Measurements from ENCODE around the gene ALG11. TPM values are rescaled to one million over a fixed set of nuclear protein-coding genes. Genes with fewer than 3 reads are reported as not detected.

The ALG11 gene
- total RNA-seq, 4 donors from 2014 or later, result 9.0 to 30.6 (median 28.8) TPM

DNA sequence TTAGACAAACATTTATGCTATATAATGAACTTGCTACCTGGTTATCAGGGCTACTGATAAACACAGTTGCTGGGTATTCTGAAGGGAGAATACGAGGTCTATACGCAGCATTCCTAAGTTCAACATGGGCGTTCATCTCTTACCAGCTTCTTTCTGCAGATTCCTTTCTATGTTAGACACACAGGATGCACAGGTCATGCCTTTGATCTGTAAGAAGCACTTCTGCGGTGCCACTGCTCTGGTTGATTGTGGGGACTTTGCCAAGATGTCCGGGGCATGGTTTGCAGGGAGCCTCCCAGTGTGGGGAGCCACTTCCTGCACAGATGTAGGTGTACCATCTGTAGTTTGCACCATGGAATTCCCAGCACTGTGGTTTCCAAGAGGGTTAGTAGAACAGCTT lies 41.8 kb upstream of the ALG11 start:
- no peak for DNase-seq
- in situ Hi-C loops (cut with MboI; ENCODE audit: low pct_ligation_motif_present in 1 of 4, low pct_unique_long_range_greater_than_20kb in 1 of 4, low sequenced_read_pairs in 3 of 4), result no loop called here
- H3K9me3 ChIP-seq, result no peaks in the 10 kb centered on the region
- H3K27ac ChIP-seq, result no peak overlapping the region
- WGBS, 2 donors (ENCODE audit: low coverage in 1 of 2), result 45 to 61% methylated on average over 2 to 5 of the region's 5 CpGs
- intact Hi-C loops (cut with DNase I; ENCODE audit: low total_unique reads), result no loop called here
- H3K4me3 ChIP-seq, result no peak overlapping the region
- H3K36me3 ChIP-seq, result peaks cover 0 to 7% (median 0%) of the 10 kb centered on the region in 4 donors
- TF ChIP-seq, protein P1, sequence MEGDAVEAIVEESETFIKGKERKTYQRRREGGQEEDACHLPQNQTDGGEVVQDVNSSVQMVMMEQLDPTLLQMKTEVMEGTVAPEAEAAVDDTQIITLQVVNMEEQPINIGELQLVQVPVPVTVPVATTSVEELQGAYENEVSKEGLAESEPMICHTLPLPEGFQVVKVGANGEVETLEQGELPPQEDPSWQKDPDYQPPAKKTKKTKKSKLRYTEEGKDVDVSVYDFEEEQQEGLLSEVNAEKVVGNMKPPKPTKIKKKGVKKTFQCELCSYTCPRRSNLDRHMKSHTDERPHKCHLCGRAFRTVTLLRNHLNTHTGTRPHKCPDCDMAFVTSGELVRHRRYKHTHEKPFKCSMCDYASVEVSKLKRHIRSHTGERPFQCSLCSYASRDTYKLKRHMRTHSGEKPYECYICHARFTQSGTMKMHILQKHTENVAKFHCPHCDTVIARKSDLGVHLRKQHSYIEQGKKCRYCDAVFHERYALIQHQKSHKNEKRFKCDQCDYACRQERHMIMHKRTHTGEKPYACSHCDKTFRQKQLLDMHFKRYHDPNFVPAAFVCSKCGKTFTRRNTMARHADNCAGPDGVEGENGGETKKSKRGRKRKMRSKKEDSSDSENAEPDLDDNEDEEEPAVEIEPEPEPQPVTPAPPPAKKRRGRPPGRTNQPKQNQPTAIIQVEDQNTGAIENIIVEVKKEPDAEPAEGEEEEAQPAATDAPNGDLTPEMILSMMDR (IDR thresholded peaks at IDR 0.05), result no peak
- TF ChIP-seq POLR2AphosphoS5 (IDR thresholded peaks at IDR 0.05) (no peak), EP300 (IDR thresholded peaks at IDR 0.05; ENCODE audit: low read depth) (no peak), POLR2A (IDR thresholded peaks at IDR 0.05) (no peak)
- H3K4me1 ChIP-seq, result no peaks in the 10 kb centered on the region
- H3K27me3 ChIP-seq, result no peaks in the 10 kb centered on the region

DNA sequence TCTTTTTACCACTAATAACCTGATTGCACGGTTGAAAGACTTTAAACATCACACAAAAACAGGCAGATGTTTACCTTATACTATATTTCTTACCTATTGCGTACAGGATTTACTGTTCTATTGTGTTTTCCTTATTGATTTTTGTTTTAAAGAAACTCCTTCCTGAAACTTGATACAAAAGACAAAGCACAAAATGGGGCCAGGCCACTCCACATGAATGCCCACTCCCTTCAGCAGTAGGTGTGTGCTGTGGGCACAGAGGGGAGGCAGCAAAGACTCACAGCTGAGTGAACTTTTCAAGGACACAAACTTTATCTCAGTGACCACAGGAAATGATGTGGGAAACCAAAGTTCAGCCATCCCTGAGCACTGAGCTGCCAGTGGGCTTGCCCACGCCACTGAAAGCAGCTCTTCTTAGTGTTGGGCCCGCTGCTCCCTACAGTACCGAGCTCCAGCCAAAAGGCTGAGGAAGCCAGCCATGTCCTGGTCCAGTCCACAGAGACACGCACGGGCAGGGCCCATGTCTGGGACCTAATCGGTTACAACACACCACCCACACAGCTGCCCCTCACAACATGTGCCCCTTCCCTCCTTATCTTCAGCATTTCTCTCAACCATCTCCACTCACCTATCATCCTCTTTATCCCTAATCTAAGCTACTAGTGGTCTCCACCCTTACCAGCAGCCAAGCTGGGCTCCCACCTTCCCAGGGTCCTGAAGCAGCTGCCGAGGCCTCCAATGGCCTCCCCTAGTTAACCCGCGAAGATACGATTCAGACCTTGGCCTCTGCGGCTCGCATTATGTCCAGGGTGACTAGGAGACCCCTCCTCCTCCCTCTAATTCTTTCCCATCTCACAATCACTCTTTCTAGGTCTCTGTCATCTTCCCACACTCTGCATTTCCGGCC lies 40.4 kb upstream of the ALG11 start:
- in situ Hi-C loops (cut with MboI; ENCODE audit: low pct_ligation_motif_present in 1 of 4, low pct_unique_long_range_greater_than_20kb in 1 of 4, low sequenced_read_pairs in 3 of 4) (no loop called here), intact Hi-C loops (cut with DNase I; ENCODE audit: low total_unique reads) (no loop called here)
- H3K4me3 ChIP-seq, result no peak overlapping the region
- H3K27ac ChIP-seq, result no peak overlapping the region
- DNase-seq, result no peak
- no peaks in the 10 kb centered on the region for H3K9me3 ChIP-seq
- 93 to 96% methylated on average over 8 to 15 of the region's 15 CpGs for WGBS, 2 donors (ENCODE audit: low coverage in 1 of 2)
- TF ChIP-seq EP300 (IDR thresholded peaks at IDR 0.05; ENCODE audit: low read depth), result no peak
- TF ChIP-seq, protein P1 (IDR thresholded peaks at IDR 0.05), result no peak
- TF ChIP-seq POLR2AphosphoS5 (IDR thresholded peaks at IDR 0.05), result no peak
- no peak for TF ChIP-seq POLR2A (IDR thresholded peaks at IDR 0.05)
- no peaks in the 10 kb centered on the region for H3K27me3 ChIP-seq
- H3K4me1 ChIP-seq, result no peaks in the 10 kb centered on the region
- peaks cover 0 to 7% (median 0%) of the 10 kb centered on the region in 4 donors for H3K36me3 ChIP-seq

DNA sequence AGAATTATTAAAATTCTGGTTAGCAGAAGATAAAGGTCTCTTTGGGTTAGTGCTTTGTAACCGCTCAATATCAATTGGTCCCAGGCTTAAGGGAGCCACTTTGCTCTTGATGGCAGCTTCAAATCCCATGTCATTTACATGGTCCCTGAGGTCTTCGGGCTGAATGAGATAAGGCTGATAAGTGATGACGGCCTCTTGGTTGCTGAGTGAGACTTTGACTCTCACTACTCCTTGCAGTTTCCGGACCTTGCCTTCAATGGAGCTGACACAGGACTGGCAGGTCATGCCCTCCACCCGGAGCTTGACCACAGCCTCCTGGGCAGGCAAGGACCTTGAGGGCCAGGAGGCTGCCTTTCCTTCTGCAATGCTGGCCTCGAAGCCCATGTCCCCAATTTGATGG lies 37.7 kb upstream of the ALG11 start:
- no peak for DNase-seq
- Histone ChIP-seq H3K9me3 (no peaks in the 10 kb centered on the region), H3K4me3 (no peak overlapping the region), H3K36me3 (peaks cover 0 to 3% (median 0%) of the 10 kb centered on the region in 4 donors), H3K27me3 (no peaks in the 10 kb centered on the region), H3K27ac (no peak overlapping the region), H3K4me1 (peaks cover 0 to 5% (median under 1%) of the 10 kb centered on the region in 4 donors)
- WGBS, 2 donors (ENCODE audit: low coverage in 1 of 2), result 91 to 100% methylated on average over 2 to 6 of the region's 6 CpGs
- in situ Hi-C loops (cut with MboI; ENCODE audit: low pct_ligation_motif_present in 1 of 4, low pct_unique_long_range_greater_than_20kb in 1 of 4, low sequenced_read_pairs in 3 of 4), result no loop called here
- intact Hi-C loops (cut with DNase I; ENCODE audit: low total_unique reads), result no loop called here
- TF ChIP-seq POLR2AphosphoS5 (IDR thresholded peaks at IDR 0.05), result no peak

DNA sequence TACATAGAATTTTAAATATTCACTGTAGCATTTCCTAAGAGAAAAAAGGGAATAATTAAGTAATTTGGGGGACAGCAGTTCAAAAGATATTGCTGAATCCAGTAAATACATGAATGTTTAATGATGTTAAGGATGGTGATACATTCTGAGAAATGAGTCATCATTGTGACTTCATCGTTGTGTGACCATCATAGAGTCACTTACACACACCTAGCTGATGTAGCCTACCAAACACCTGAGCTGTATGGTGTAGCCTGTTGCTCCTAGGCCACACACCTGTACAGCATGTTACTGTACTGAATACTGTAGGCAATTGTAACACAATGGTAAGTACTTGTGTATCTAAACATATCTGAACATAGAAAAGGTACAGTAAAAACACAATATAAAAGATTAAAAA lies 35.8 kb upstream of the ALG11 start:
- in situ Hi-C loops (cut with MboI; ENCODE audit: low pct_ligation_motif_present in 1 of 4, low pct_unique_long_range_greater_than_20kb in 1 of 4, low sequenced_read_pairs in 3 of 4), result no loop called here
- Histone ChIP-seq H3K27me3 (no peaks in the 10 kb centered on the region), H3K27ac (no peak overlapping the region), H3K4me3 (no peak overlapping the region), H3K9me3 (no peaks in the 10 kb centered on the region), H3K36me3 (no peaks in the 10 kb centered on the region), H3K4me1 (peaks cover 0 to 5% (median 2%) of the 10 kb centered on the region in 4 donors)
- TF ChIP-seq POLR2A (IDR thresholded peaks at IDR 0.05) (no peak), EP300 (IDR thresholded peaks at IDR 0.05; ENCODE audit: low read depth) (no peak), POLR2AphosphoS5 (IDR thresholded peaks at IDR 0.05) (no peak)
- TF ChIP-seq, protein P1 (IDR thresholded peaks at IDR 0.05), result no peak
- intact Hi-C loops (cut with DNase I; ENCODE audit: low total_unique reads), result no loop called here
- 18 to 62% methylated on average over 1 of the region's 1 CpG for WGBS, 2 donors (ENCODE audit: low coverage in 1 of 2)
- no peak for DNase-seq

Data from transverse colon (tissue), 4 donors.